ENCODE data around the gene MTARC2.

DNA sequence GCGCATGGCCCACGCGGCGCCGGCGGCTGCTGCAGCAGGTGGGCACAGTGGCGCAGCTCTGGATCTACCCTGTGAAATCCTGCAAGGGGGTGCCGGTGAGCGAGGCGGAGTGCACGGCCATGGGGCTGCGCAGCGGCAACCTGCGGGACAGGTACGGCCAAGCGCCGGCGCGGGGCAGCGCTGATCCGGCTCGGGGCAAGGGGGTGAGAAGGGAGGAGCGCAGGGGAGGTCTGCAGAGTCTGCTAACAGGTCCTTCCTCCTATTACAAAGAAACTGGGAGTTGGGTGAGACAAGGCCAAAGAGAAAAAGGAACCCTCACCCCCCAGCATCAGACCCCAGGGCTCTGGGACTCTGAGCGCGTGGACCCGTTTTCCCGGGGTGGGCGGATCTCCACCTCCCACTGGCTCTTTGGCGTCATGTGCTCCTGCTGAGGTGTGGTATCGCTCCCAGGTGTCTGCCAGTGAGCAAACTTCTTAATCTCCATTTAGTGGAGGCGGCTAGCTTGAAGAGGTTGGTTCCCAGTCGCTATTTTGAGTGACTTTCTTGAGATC is 39.0 kb downstream of the MTARC2 start:
- TF ChIP-seq, protein P1, sequence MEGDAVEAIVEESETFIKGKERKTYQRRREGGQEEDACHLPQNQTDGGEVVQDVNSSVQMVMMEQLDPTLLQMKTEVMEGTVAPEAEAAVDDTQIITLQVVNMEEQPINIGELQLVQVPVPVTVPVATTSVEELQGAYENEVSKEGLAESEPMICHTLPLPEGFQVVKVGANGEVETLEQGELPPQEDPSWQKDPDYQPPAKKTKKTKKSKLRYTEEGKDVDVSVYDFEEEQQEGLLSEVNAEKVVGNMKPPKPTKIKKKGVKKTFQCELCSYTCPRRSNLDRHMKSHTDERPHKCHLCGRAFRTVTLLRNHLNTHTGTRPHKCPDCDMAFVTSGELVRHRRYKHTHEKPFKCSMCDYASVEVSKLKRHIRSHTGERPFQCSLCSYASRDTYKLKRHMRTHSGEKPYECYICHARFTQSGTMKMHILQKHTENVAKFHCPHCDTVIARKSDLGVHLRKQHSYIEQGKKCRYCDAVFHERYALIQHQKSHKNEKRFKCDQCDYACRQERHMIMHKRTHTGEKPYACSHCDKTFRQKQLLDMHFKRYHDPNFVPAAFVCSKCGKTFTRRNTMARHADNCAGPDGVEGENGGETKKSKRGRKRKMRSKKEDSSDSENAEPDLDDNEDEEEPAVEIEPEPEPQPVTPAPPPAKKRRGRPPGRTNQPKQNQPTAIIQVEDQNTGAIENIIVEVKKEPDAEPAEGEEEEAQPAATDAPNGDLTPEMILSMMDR (IDR thresholded peaks at IDR 0.05), result no peak
- TF ChIP-seq POLR2AphosphoS5 (IDR thresholded peaks at IDR 0.05), result no peak

Measured in esophagus muscularis mucosa (tissue), 3 donors.